ENCODE results near the gene CDH4.

- no peak for TF ChIP-seq CTCF (IDR thresholded peaks at IDR 0.05 in 8 of 11, conservative IDR thresholded peaks at IDR 0.05 in 3 of 11)
- no peak for TF ChIP-seq POLR2AphosphoS5 (IDR thresholded peaks at IDR 0.05)
Measured at GRCh38 chr20:61404303-61404702, 152.2 kb downstream of the CDH4 start.
